Lung microvascular endothelial cell (primary cell): Measurements from ENCODE around the gene CUX1. TPM values are rescaled to one million over a fixed set of nuclear protein-coding genes. Genes with fewer than 3 reads are reported as not detected.
"Not testable (repeated sequence)": the region's sequence is repeated elsewhere in the genome, so short reads cannot be mapped to it uniquely, and the experiment has no call there.

Experiments
- DNase-seq, 2 donors: peaks; one replicate each; pipeline versions ENCODE4 v3.0.0 to v3.0.0-alpha.2; 2010; ENCODE audit warnings: low read depth in 2 of 2
- total RNA-seq: library from RNA; depleted of rRNA; stranded (reverse); fragments of >200 nt; gene quantifications from 2 replicates; pipeline ENCODE4 v1.2.1, GENCODE V29; 2014

CUX1 gene
- total RNA-seq, 1 donor from 2014 or later = 22.8 TPM

GRCh38 chr7:102040569-102040968, 223.1 kb downstream of the CUX1 start:
- no peak for DNase-seq

DNA sequence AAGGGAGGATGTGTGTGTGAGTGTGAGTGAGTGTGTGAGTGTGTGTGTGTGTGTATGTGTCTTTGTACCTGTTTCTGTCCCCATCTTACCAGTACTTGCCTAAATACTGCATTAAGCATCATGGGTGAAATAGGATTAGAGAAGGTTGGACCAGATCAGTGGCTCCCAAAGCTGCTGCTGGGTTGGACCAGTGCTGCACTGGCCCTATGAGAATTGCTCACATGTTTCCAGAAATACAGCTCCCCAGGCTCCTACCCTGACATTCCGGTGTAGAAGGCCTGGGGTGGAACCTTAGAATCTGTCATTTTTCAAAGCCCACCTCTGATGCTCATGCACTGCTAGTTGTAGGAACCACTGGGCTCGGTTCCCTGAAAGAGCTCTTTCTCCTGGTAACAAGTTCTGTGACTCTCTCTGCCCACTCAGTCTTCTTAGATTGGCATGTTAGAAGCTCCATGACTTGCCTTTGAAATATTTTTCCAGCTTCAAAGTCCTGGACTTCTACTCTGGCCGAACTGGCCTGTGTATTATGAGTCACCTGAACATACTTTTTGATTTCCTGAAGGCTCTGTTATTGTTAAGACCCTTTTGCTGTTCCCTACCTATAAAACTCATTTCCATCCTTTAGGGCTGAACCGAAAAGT, 224.7 kb downstream of the CUX1 start:
- DNase-seq = peak; percentile 28 to 68

DNA sequence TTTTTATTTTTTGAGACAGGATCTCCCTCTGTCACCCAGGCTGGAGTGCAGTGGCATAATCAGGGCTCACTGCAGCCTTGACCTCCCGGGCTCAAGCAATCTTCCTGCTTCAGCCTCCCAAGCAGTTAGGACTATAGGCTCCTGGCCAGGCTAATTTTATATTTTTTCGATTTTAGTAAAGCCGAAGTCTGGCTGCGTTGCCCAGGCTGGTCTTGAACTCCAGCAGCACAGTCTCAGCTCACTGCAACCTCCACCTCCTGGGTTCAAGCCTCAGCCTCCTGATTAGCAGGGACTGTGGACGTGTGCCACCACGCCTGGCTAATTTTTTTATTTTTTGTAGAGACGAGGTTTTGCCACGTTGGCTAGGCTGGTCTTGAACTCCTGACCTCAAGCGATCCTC, 225.4 kb downstream of the CUX1 start:
- not testable (repeated sequence) for DNase-seq

- DNase-seq = no peak
These were observed 227.2 kb downstream of the CUX1 start for GRCh38 chr7:102044641-102044983.

GRCh38 chr7:102044984-102045673, 227.7 kb downstream of the CUX1 start:
- peak; percentile 65 to 70 for DNase-seq

GRCh38 chr7:102045681-102046372, 228.4 kb downstream of the CUX1 start:
- no peak for DNase-seq

- DNase-seq = no peak
These were observed 229.1 kb downstream of the CUX1 start for GRCh38 chr7:102046373-102047117.

DNA sequence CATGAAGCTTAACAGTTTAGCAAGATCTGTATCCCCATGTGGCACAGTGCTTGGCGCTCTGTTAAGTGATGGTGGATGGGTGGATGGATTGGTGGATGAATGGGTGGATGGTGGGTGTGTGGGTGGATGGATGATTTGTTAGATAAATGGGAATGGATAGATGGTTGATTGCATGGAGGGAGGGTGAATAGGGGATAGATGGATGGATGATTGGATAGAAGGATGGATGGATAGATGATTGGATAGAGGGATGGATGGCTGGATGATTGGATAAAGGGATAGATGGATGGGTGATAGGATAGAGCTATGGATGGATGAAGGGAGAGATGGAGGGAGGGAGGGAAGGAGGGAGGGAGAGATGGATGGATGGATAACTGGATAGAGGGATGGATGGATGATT, 229.7 kb downstream of the CUX1 start:
- DNase-seq = no peak

DNA sequence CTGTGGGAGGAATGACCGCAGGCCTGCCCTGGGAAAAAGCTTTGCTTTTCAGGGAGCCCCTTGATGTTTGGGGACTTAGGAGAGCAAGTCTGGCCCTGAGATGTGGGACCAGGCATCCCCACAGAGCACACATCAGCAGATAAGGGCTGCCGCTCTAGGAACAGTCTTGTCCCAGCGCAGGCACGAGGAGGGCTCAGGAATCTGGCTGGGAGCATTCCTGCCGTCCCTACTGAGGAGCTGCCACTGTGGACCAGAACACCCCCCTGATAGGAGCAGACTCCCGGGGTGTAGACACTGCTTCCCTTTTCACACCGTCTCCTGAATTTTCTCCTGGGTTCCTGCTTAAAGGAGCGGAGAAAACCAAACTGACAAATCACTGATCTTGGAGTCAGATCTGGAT, 232.3 kb downstream of the CUX1 start:
- no peak for DNase-seq

DNA sequence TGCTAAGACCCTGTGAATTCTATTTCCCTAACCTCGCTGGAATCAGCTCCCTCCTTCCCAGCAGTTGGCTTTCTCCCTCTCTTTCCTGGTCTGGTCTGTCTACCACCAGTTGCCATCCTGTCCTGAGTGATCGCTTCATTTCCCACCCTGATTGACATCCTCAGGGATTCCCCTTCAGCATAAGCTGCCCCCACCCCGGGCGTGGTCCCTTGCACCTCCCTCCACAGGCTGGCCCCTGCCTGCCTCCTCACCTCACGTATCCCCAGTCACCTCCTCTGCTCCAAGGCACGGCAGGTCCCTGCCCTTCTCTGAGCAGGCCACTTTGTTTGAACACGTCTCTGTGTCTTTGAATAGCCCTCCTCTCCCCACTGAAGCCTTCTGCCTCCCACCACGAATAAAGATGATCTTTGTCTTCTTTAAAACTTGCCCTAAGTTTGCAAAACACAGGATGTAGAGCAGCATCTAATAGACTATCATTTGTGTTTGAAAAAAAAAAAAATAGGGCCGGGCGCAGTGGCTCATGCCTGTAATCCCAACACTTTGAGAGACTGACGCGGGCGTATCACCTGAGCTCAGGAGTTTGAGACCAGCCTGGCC, 233.5 kb downstream of the CUX1 start:
- no peak for DNase-seq

DNA sequence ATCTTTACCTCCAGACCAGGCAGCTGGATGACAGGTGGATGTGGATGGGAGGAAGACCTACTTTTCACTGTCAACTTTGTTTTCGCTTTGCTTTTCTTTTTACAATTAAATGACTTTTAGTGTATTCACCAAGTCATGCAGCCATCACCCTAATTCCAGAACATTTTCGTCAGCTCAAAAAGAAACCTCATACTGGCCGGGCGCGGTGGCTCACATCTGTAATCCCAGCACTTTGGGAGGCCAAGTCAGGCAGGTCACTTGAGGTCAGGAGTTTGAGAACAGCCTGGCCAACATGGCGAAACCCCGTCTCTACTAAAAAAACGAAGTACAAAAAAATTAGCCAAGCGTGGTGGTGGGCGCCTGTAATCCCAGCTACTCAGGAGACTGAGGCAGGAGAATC, 234.3 kb downstream of the CUX1 start:
- DNase-seq = not testable (repeated sequence)

DNA sequence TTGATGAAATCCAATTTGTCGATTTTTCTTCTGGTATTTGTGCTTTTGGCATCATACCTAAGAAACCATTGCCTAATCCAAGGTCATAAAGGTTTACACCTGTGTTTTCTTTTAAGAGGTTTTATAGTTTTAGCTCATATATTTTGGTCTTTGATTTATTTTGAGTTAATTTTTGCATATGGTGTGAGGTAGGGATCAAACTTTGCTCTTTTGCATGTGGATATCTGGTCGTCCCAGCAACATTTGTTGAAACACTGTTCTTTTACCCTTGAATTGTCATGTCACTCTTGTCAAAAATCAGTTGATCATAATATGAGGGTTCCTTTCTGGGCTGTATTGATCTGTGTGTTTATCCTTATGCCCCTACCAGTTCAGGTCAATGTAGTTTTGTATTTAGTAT, 236.7 kb downstream of the CUX1 start:
- no peak for DNase-seq

GRCh38 chr7:102055181-102055976, 238.0 kb downstream of the CUX1 start:
- no peak for DNase-seq

DNA sequence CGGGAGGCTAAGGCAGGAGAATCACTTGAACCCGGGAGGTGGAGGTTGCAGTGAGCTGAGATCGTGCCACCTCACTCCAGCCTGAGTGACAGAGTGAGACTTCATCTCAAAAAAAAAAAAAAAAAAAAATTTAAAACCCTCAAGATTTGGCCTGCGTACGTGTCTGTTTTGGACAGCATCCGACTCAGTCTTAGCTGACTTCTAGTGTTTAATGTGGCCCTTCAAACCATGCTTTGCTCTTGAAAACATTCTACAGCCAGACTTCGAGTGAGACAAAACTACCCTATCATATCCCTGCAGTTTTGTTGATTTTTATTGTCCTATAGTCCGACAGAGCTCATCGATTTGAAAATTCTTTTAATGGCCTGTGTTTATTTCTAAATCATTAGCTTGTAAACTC, 242.1 kb downstream of the CUX1 start:
- no peak for DNase-seq

GRCh38 chr7:102061354-102061945, 244.0 kb downstream of the CUX1 start:
- DNase-seq = no peak

DNA sequence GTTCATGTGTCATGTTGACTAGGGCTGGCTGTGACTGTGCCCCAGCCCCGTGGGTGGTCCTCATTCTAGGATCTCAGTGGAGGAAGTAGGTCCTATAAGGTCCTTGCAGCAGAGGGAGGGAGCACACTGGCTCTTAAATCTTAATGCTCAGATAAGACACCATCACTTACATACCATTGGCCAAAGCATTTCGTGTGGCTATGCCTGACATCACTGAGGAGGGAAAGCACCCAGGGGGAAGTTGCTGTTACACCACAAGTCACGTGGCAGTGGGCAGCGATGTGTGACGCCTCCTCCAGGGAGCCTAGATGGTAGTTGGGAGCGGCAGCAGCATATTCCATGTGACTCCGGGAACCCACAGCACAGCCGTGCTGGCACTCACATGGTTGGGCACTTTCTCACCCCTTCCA, 244.6 kb downstream of the CUX1 start:
- DNase-seq = no peak

GRCh38 chr7:102063690-102064180, 246.3 kb downstream of the CUX1 start:
- peak in 1 of 2 donors; percentile 45 for DNase-seq

- peak; percentile 9 to 55 for DNase-seq
These were observed 247.1 kb downstream of the CUX1 start for GRCh38 chr7:102064361-102065025.

DNA sequence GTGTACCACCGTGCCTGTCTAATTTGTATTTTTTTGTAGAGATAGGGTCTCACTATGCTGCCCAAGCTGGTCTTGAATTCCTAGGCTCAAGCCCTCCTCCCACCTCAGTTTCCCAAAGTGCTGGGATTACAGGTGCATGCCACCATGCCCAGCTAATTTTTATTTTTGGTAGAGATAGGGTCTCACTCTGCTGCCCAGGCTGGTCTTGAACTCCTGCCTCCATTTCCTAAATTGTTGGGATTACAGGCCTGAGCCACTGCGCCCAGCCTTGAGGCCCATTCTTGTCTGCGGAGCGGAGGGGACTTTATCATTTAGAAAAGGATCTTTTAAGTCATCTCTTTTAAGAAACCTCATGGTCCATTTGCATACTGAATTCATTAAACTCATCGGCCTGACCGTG, 247.8 kb downstream of the CUX1 start:
- DNase-seq = no peak

GRCh38 chr7:102066476-102066875, 249.1 kb downstream of the CUX1 start:
- no peak for DNase-seq
